HG02840 (cell line): ENCODE results near the gene TMEM184A.
"Not testable (repeated sequence)": the region's sequence is repeated elsewhere in the genome, so short reads cannot be mapped to it uniquely, and the experiment has no call there.

Experiments used
- ATAC-seq: cut with Tn5 transposase; IDR thresholded peaks from one replicate; pipeline ENCODE4 v1.9.1; 2021; ENCODE audit warnings: mild to moderate bottlenecking, moderate library complexity, moderate number of reproducible peaks; ENCODE audit not compliant: unreplicated experiment, low FRiP score

The TMEM184A gene

GRCh38 chr7:1590887-1591286 lies 34.9 kb upstream of the TMEM184A start:
- ATAC-seq: no peak

- ATAC-seq: no peak
Observed at GRCh38 chr7:1590476-1590875, 34.5 kb upstream of the TMEM184A start.

- ATAC-seq: no peak
Observed at GRCh38 chr7:1588978-1589377, 33.0 kb upstream of the TMEM184A start.

GRCh38 chr7:1587738-1588137 lies 31.7 kb upstream of the TMEM184A start:
- ATAC-seq: no peak

GRCh38 chr7:1586827-1587705 lies 31.1 kb upstream of the TMEM184A start:
- no peak for ATAC-seq

- no peak for ATAC-seq
Observed at GRCh38 chr7:1586126-1586826, 30.3 kb upstream of the TMEM184A start.

GRCh38 chr7:1585142-1585981 lies 29.4 kb upstream of the TMEM184A start:
- ATAC-seq: no peak

GRCh38 chr7:1584700-1585099 lies 28.7 kb upstream of the TMEM184A start:
- no peak for ATAC-seq

- not testable (repeated sequence) for ATAC-seq
Observed at GRCh38 chr7:1583241-1583930, 27.4 kb upstream of the TMEM184A start.

- no peak for ATAC-seq
Observed at GRCh38 chr7:1580422-1581030, 24.5 kb upstream of the TMEM184A start.

- ATAC-seq: no peak
Observed at GRCh38 chr7:1579481-1580421, 23.7 kb upstream of the TMEM184A start.

- no peak for ATAC-seq
Observed at GRCh38 chr7:1578513-1578912, 22.5 kb upstream of the TMEM184A start.

- no peak for ATAC-seq
Observed at GRCh38 chr7:1576521-1577253, 20.7 kb upstream of the TMEM184A start.

GRCh38 chr7:1575809-1576208 lies 19.8 kb upstream of the TMEM184A start:
- ATAC-seq: no peak

- ATAC-seq: no peak
Observed at GRCh38 chr7:1572111-1572822, 16.3 kb upstream of the TMEM184A start.

GRCh38 chr7:1569833-1570632 lies 14.0 kb upstream of the TMEM184A start, which contains the start of gene PSMG3:
Gene PSMG3, minus strand, starts transcription at chr7:1570032. Its CDS starts 693 bp downstream, at chr7:1569339.
- ATAC-seq: peak; percentile 92

GRCh38 chr7:1569440-1569832 lies 13.4 kb upstream of the TMEM184A start:
- peak; percentile 15 for ATAC-seq
